OCI-LY3 (cell line): Measurements from ENCODE around the gene RCE1.
"Not testable (repeated sequence)": the region's sequence is repeated elsewhere in the genome, so short reads cannot be mapped to it uniquely, and the experiment has no call there.

Experiments used
- H2AFZ ChIP-seq: fragments of 200-600, 300-600 bp; shearing (Covaris generic); 2 replicates; pipeline ENCODE4 v1.6.0; 2014; ENCODE audit warnings: antibody characterized with exemption, low read depth, low read length
- H3K27ac ChIP-seq: fragments of 200-600, 300-600 bp; sonication (generic); 2 replicates; pipeline ENCODE4 v1.5.1; 2014; ENCODE audit warnings: mild to moderate bottlenecking, low read length, moderate library complexity, mixed read lengths
- H3K27me3 ChIP-seq: fragments of 200-600, 300-600 bp; sonication (generic); 2 replicates; pipeline ENCODE4 v1.6.1; 2014; ENCODE audit warnings: low read depth, low read length, mixed read lengths
- H3K36me3 ChIP-seq: fragments of 200-600, 300-600 bp; sonication (generic); replicated peaks from 2 replicates; pipeline ENCODE3; 2014; ENCODE audit warnings: low read depth, low read length, mixed read lengths
- H3K4me1 ChIP-seq: fragments of 300-600, 200-600 bp; sonication (generic); 2 replicates; pipeline ENCODE4 v1.6.1; 2014; ENCODE audit warnings: low read length, mixed read lengths
- H3K4me2 ChIP-seq: fragments of 200-600, 300-600 bp; sonication (generic); 2 replicates; pipeline ENCODE4 v1.6.1; 2014; ENCODE audit warnings: low read length, mixed read lengths
- H3K4me3 ChIP-seq: fragments of 300-600, 200-600 bp; sonication (generic); 2 replicates; pipeline ENCODE4 v1.5.1; 2014; ENCODE audit warnings: antibody characterized with exemption, mild to moderate bottlenecking, low read length, moderate library complexity
- H3K79me2 ChIP-seq: fragments of 300-600, 200-600 bp; shearing (Covaris generic); 2 replicates; pipeline ENCODE4 v1.6.1; 2014; ENCODE audit warnings: mild to moderate bottlenecking, low read length, mixed read lengths
- H3K9ac ChIP-seq: fragments of 300-600, 200-600 bp; shearing (Covaris generic); 2 replicates; pipeline ENCODE4 v1.6.0; 2014; ENCODE audit warnings: mild to moderate bottlenecking, low read length, moderate library complexity
- H3K9me3 ChIP-seq: fragments of 200-600, 300-600 bp; shearing (Covaris generic); 2 replicates; pipeline ENCODE4 v1.6.1; 2014; ENCODE audit warnings: low read length, mixed read lengths; ENCODE audit not compliant: insufficient read depth
- H4K20me1 ChIP-seq: fragments of 200-600, 300-600 bp; sonication (generic); 2 replicates; pipeline ENCODE4 v1.6.1; 2016; ENCODE audit warnings: low read length, mixed read lengths; ENCODE audit not compliant: insufficient read depth
- EZH2phosphoT487 ChIP-seq: fragments of 200-600 bp; shearing (Covaris generic); IDR thresholded peaks from 2 replicates; pipeline ENCODE4 v1.6.1; 2018; ENCODE audit warnings: antibody characterized with exemption, mixed run types, low read depth
- TF ChIP-seq, protein P1 (sequence below): fragments of 200-600, 300-600 bp; sonication (generic); IDR thresholded peaks from 2 replicates; pipeline ENCODE4 v1.5.1; 2014; ENCODE audit warnings: antibody characterized with exemption, low read length, low read depth

RCE1 gene

DNA sequence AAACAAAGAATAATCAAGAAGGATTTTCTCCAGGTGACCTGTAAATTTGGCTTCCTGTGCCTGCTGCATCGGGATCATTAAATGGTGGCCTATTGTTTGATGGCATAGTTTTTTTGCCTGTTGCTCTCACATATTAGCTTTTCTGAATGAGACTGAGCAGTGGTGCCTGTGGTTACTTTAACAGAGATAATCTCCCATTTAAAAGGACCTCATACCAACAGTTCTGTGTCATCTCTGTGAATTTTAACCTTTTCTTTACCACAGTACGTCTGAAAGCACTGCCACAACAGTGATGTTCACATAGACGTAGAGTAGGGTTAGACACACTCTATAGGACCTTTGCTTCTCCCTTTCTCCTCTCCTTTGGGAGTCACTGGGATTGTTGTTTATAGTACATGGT is 22.9 kb upstream of the RCE1 start:
- no peak overlapping the region for H3K4me2 ChIP-seq
- peaks cover 4% of the 10 kb centered on the region for H3K36me3 ChIP-seq
- H3K4me1 ChIP-seq, result peaks cover 30% of the 10 kb centered on the region
- H4K20me1 ChIP-seq, result no peaks in the 10 kb centered on the region
- no peak overlapping the region for H3K9ac ChIP-seq
- TF ChIP-seq EZH2phosphoT487, result no peak
- TF ChIP-seq, protein P1, sequence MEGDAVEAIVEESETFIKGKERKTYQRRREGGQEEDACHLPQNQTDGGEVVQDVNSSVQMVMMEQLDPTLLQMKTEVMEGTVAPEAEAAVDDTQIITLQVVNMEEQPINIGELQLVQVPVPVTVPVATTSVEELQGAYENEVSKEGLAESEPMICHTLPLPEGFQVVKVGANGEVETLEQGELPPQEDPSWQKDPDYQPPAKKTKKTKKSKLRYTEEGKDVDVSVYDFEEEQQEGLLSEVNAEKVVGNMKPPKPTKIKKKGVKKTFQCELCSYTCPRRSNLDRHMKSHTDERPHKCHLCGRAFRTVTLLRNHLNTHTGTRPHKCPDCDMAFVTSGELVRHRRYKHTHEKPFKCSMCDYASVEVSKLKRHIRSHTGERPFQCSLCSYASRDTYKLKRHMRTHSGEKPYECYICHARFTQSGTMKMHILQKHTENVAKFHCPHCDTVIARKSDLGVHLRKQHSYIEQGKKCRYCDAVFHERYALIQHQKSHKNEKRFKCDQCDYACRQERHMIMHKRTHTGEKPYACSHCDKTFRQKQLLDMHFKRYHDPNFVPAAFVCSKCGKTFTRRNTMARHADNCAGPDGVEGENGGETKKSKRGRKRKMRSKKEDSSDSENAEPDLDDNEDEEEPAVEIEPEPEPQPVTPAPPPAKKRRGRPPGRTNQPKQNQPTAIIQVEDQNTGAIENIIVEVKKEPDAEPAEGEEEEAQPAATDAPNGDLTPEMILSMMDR, result no peak
- no peaks in the 10 kb centered on the region for H3K79me2 ChIP-seq
- H3K4me3 ChIP-seq, result no peak overlapping the region
- H3K27me3 ChIP-seq, result no peaks in the 10 kb centered on the region
- no peak overlapping the region for H3K27ac ChIP-seq
- H2AFZ ChIP-seq, result no peak overlapping the region
- H3K9me3 ChIP-seq, result no peaks in the 10 kb centered on the region

DNA sequence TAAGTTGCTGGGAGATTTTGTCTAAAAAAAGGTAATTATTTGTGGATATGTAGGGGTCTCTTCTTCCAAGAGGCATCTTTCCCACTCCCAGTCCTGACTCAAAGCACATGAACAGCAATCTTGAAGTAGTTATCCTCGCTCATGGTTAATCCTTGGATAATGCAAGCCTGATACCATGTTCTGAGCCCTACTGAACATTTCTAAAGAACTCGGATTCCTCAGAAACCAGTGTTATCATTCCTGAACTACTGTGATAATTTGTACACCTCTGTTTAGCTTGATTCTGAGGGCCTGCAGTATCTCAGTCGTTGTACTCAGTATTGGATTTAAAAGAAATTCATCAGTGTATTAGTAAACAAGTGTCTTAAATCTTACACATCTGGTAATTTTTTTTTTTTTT is 22.3 kb upstream of the RCE1 start:
- Histone ChIP-seq H3K9me3 (no peaks in the 10 kb centered on the region), H3K36me3 (peaks cover 4% of the 10 kb centered on the region), H3K4me3 (no peak overlapping the region), H2AFZ (no peak overlapping the region), H3K4me1 (peaks cover 24% of the 10 kb centered on the region), H3K27ac (no peak overlapping the region), H3K4me2 (no peak overlapping the region), H3K27me3 (no peaks in the 10 kb centered on the region), H4K20me1 (no peaks in the 10 kb centered on the region), H3K9ac (no peak overlapping the region), H3K79me2 (no peaks in the 10 kb centered on the region)
- TF ChIP-seq, protein P1, result no peak
- no peak for TF ChIP-seq EZH2phosphoT487

DNA sequence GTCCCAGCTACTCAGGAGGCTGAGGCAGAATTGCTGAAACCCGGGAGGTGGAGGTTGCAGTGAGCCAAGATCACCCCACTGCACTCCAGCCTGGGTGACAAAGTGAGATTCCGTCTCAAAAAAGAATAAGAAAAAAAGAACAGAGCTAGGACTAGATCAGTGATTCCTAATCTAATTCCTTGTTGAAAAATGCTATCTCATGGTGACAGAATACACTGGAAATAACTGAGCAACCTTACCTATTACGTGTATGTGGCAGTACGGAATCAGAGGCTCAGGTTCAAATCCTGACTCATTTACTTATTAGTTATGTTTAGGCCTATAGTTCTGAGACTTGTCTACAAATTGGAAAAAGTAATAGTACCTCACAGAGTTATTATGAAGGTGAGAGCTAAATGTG is 19.5 kb upstream of the RCE1 start:
- no peak for TF ChIP-seq EZH2phosphoT487
- TF ChIP-seq, protein P1, result no peak
- Histone ChIP-seq H3K9ac (no peak overlapping the region), H3K79me2 (no peaks in the 10 kb centered on the region), H3K4me1 (peaks cover 9% of the 10 kb centered on the region), H3K4me3 (no peak overlapping the region), H3K4me2 (no peak overlapping the region), H3K36me3 (peaks cover 6% of the 10 kb centered on the region), H3K27me3 (no peaks in the 10 kb centered on the region), H2AFZ (no peak overlapping the region), H3K27ac (no peak overlapping the region), H4K20me1 (no peaks in the 10 kb centered on the region), H3K9me3 (no peaks in the 10 kb centered on the region)

DNA sequence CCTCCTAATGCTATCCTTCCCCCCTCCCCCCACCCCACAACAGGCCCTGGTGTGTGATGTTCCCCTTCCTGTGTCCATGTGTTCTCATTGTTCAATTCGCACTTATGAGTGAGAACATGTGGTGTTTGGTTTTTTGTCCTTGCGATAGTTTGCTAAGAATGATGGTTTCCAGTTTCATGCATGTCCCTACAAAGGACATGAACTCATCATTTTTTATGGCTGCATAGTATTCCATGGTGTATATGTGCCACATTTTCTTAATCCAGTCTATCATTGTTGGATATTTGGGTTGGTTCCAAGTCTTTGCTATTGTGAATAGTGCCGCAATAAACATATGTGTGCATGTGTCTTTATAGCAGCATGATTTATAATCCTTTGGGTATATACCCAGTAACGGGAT is 18.7 kb upstream of the RCE1 start:
- H4K20me1 ChIP-seq, H2AFZ ChIP-seq, H3K4me1 ChIP-seq, H3K36me3 ChIP-seq, H3K9ac ChIP-seq, H3K4me3 ChIP-seq, H3K27ac ChIP-seq, H3K9me3 ChIP-seq, H3K27me3 ChIP-seq, H3K4me2 ChIP-seq, H3K79me2 ChIP-seq: not testable (repeated sequence)

GRCh38 chr11:66834539-66834845 is 8.7 kb upstream of the RCE1 start:
- Histone ChIP-seq H3K36me3 (peaks cover 7% of the 10 kb centered on the region), H3K4me2 (no peak overlapping the region), H4K20me1 (no peaks in the 10 kb centered on the region), H3K79me2 (no peaks in the 10 kb centered on the region), H3K9me3 (no peaks in the 10 kb centered on the region), H3K9ac (no peak overlapping the region), H2AFZ (no peak overlapping the region), H3K4me3 (no peak overlapping the region), H3K4me1 (peaks cover 7% of the 10 kb centered on the region), H3K27ac (no peak overlapping the region), H3K27me3 (no peaks in the 10 kb centered on the region)
- TF ChIP-seq, protein P1, result 0 out of 2 replicates have a peak, but pooled peaks have one; percentile 3
- no peak for TF ChIP-seq EZH2phosphoT487
